GM12878 (cell line): ENCODE data around the gene VSIG10. TPM values are rescaled to one million over a fixed set of nuclear protein-coding genes. Genes with fewer than 3 reads are reported as not detected.

Experiments used
- ATAC-seq: fragments of 200-7000 bp; cut with Tn5 transposase; 3 replicates; pipeline ENCODE4 v1.9.1; 2020; ENCODE audit warnings: mild to moderate bottlenecking, moderate library complexity
- BruUV-seq: library from RNA; stranded (reverse); fragments of 400-500 nt; replicated peaks from 2 replicates; lab custom pipeline; 2021; lab: Mats Ljungman, UMichigan
- CTCF ChIA-PET: fragments of 300-600 bp; sonication (Branson Sonifier 250); formaldehyde crosslinking; extraction: SDS; loops from one replicate; lab custom pipeline; 2021; ENCODE audit warnings: inconsistent platforms; lab: Yijun Ruan, JAX
- POLR2A ChIA-PET: fragments of 350-600 bp; formaldehyde crosslinking; extraction: SDS; loops from one replicate; lab custom pipeline; 2021; ENCODE audit warnings: inconsistent platforms; lab: Charles Lee
- RAD21 ChIA-PET: fragments of 300-600 bp; sonication (Branson Sonifier 250); formaldehyde crosslinking; loops from one replicate; lab custom pipeline; 2023; ENCODE audit warnings: antibody characterized with exemption; ENCODE audit not compliant: unreplicated experiment; lab: Charles Lee
- SMC1A ChIA-PET: fragments of 300-600 bp; sonication (Branson Sonifier 250); formaldehyde crosslinking; loops from one replicate; lab custom pipeline; 2023; ENCODE audit not compliant: unreplicated experiment, uncharacterized antibody; lab: Charles Lee
- DNase-seq: peaks from one replicate; pipeline ENCODE4 v3.0.0-alpha.2; 2011; ENCODE audit warnings: low read depth, low spot score
- FAIRE-seq: peaks from 3 replicates; lab custom pipeline; 2011; peaks lifted over from hg19 to GRCh38; lab: Jason Lieb, UNC
- H2AFZ ChIP-seq: 2 replicates; pipeline ENCODE4 v1.6.0; 2011; ENCODE audit warnings: low read depth, low read length, control low read depth; ENCODE audit not compliant: control insufficient read depth
- H3K27ac ChIP-seq: 2 replicates; pipeline ENCODE4 v1.5.1; 2011; ENCODE audit warnings: control low read depth; ENCODE audit not compliant: control insufficient read depth, insufficient read depth
- H3K27me3 ChIP-seq, 2 experiments: replicated peaks in 1 of 2; 2 replicates each; pipeline versions ENCODE4 v1.6.0 to v1.6.1; 2011; ENCODE audit warnings: low read length in 1 of 2; ENCODE audit not compliant: control insufficient read depth in 2 of 2, insufficient read depth in 2 of 2
- H3K36me3 ChIP-seq, 2 experiments: 2 replicates each; pipeline ENCODE4 v1.5.1; 2011; ENCODE audit warnings: low read length in 1 of 2; ENCODE audit not compliant: control insufficient read depth in 2 of 2, insufficient read depth in 2 of 2
- H3K4me1 ChIP-seq: 2 replicates; pipeline ENCODE4 v1.6.1; 2011; ENCODE audit warnings: mild to moderate bottlenecking, low read length, moderate library complexity, mixed read lengths; ENCODE audit not compliant: control insufficient read depth, insufficient read depth
- H3K4me2 ChIP-seq: 2 replicates; pipeline ENCODE4 v1.6.0; 2011; ENCODE audit warnings: control low read depth; ENCODE audit not compliant: control insufficient read depth, insufficient read depth
- H3K4me3 ChIP-seq: fragments of 200-600 bp; sonication (generic); 2 replicates; pipeline ENCODE4 v1.5.1; 2016
- H3K79me2 ChIP-seq: 2 replicates; pipeline ENCODE4 v1.6.0; 2011; ENCODE audit warnings: low read length; ENCODE audit not compliant: control insufficient read depth, insufficient read depth
- H3K9ac ChIP-seq: 2 replicates; pipeline ENCODE4 v1.8.0; 2011; ENCODE audit warnings: low read length, control low read depth, mixed read lengths; ENCODE audit not compliant: control insufficient read depth, insufficient read depth
- H3K9me3 ChIP-seq: replicated peaks from 3 replicates; pipeline ENCODE4 v1.5.1; 2011; ENCODE audit warnings: mild to moderate bottlenecking, low read length; ENCODE audit not compliant: control insufficient read depth, insufficient read depth
- H4K20me1 ChIP-seq: 2 replicates; pipeline ENCODE4 v1.6.0; 2011; ENCODE audit not compliant: control insufficient read depth, insufficient read depth
- CBX3 ChIP-seq: fragments of 200-600 bp; sonication (generic); IDR thresholded peaks from 2 replicates; pipeline ENCODE4 v1.6.1; 2016; ENCODE audit warnings: low read depth, borderline replicate concordance
- MTA3 ChIP-seq: IDR thresholded peaks from 2 replicates; pipeline ENCODE4 v1.6.1; 2012; ENCODE audit warnings: low read length, inconsistent platforms, borderline replicate concordance
- RELB ChIP-seq: fragments of 450-650 bp; IDR thresholded peaks from 2 replicates; pipeline ENCODE4 v1.6.1; 2017; ENCODE audit warnings: low read depth, mild to moderate bottlenecking, moderate library complexity
- SKIL ChIP-seq: fragments of 450-650 bp; IDR thresholded peaks from 2 replicates; pipeline ENCODE4 v1.6.1; 2017; ENCODE audit warnings: mild to moderate bottlenecking, low read depth, inconsistent platforms; ENCODE audit not compliant: poor library complexity, severe bottlenecking
- SMAD5 ChIP-seq: IDR thresholded peaks from 2 replicates; pipeline ENCODE4 v1.6.1; 2016; ENCODE audit warnings: antibody characterized with exemption, low read depth
- TCF3 ChIP-seq: IDR thresholded peaks from 2 replicates; pipeline ENCODE4 v1.6.1; 2012; ENCODE audit warnings: low read depth, mild to moderate bottlenecking, low read length, borderline replicate concordance; ENCODE audit not compliant: insufficient read depth
- ZSCAN29 ChIP-seq: fragments of 450-650 bp; IDR thresholded peaks from 2 replicates; pipeline ENCODE4 v1.6.1; 2017; ENCODE audit warnings: mild to moderate bottlenecking, moderate library complexity
- WGBS: methylation state at CpG from one replicate; pipeline ENCODE4 v1.1.6; 2016; ENCODE audit warnings: low lambda C conversion rate; ENCODE audit not compliant: insufficient replicate concordance, insufficient coverage; ENCODE audit errors: missing lambda C conversion rate; 5-methylcytosine and 5-hydroxymethylcytosine counted together
- in situ Hi-C: fragments of 300-500 bp; cut with MboI; formaldehyde crosslinking; loops from 9 replicates; pipeline ENCODE4 v1.14.3; 2018; ENCODE audit warnings: mixed read lengths
- intact Hi-C: fragments of 100-400 bp; cut with micrococcal nuclease; formaldehyde crosslinking; loops from one replicate; pipeline ENCODE4 v1.14.2; 2022; ENCODE audit not compliant: unreplicated experiment
- polyA plus RNA-seq, 11 experiments: library from polyadenylated mRNA; depleted of rRNA in 4 of 11; unstranded in 6 of 11; stranded (reverse) in 5 of 11; fragments of >200 nt; fragmentation: Nextera tagmentation in 4 of 11; fragmentation: Illumina TruSeq in 1 of 11; extraction: Ambion mirVana in 4 of 11; extraction: Trizol in 1 of 11; gene quantifications; 1 replicate in 1 of 11; 2 replicates in 10 of 11; pipeline versions ENCODE4 v1.2.1 to v1.2.3, GENCODE V29; 2011 to 2016; ENCODE audit warnings: inconsistent platforms in 2 of 11, missing spikeins in 2 of 11, low read depth in 1 of 11
- total RNA-seq, 4 experiments: library from RNA; depleted of rRNA in 3 of 4; stranded (reverse); fragments of >200 nt in 3 of 4; fragmentation: Illumina TruSeq in 1 of 4; extraction: Trizol in 1 of 4; gene quantifications; 2 replicates each; pipeline versions ENCODE4 v1.2.1 to v1.2.3, GENCODE V29; 2013 to 2021

VSIG10 gene
- total and polyA plus RNA-seq, 10 of the 15 experiments (the other 5 are each of a cell fraction or from before 2014, with no cell fraction given) = 3.4 to 10.2 (median 5.8) TPM

- no peak for TF ChIP-seq RELB
- TF ChIP-seq SMAD5 = no peak
These were observed 65.7 kb downstream of the VSIG10 start (continued) for GRCh38 chr12:118038137-118038536.

GRCh38 chr12:118036672-118037411 is 67.0 kb downstream of the VSIG10 start:
- ChIA-PET POLR2A (interaction anchor here (1.5 kb wide), 1 partner anchor 139 kb away, joined by 4 read pairs; no protein-coding TSS in a partner anchor), SMC1A (interaction anchor here (0.7 to 5.4 kb wide), 5 partner anchors 8 to 161 kb away, joined by 3 to 64 read pairs (median 3); no protein-coding TSS in a partner anchor), CTCF (interaction anchor here (0.9 to 7.5 kb wide), 5 partner anchors 8 to 160 kb away, joined by 3 to 111 read pairs (median 5); no protein-coding TSS in a partner anchor), RAD21 (interaction anchor here (1.0 to 1.4 kb wide), 4 partner anchors 8 to 28 kb away, joined by 3 to 5 read pairs (median 3); no protein-coding TSS in a partner anchor)
- in situ Hi-C loops = no loop called here
- H3K9me3 ChIP-seq = peaks cover 6% of the 10 kb centered on the region; the same call in 2 of the 3 replicates
- intact Hi-C loops = no loop called here
- H3K4me1 ChIP-seq = peaks cover 29% of the 10 kb centered on the region
- no peaks in the 10 kb centered on the region for H3K27me3 ChIP-seq
- BruUV-seq = no TSS peak
- no peaks in the 10 kb centered on the region for H3K79me2 ChIP-seq
- H4K20me1 ChIP-seq = no peaks in the 10 kb centered on the region
- DNase-seq = no peak
- no peak overlapping the region for H3K9ac ChIP-seq
- TF ChIP-seq SKIL (no peak), MTA3 (no peak), ZSCAN29 (no peak), CBX3 (no peak), TCF3 (no peak)
- FAIRE-seq = no peak
- WGBS = 98% methylated on average over 11 of the region's 11 CpGs
- no peak overlapping the region for H3K4me2 ChIP-seq
- peak overlapping the region; percentile 75 for H3K27ac ChIP-seq
- peaks cover 19 to 48% of the 10 kb centered on the region in 2 experiments for H3K36me3 ChIP-seq
- H3K4me3 ChIP-seq = no peak overlapping the region
- H2AFZ ChIP-seq = no peak overlapping the region
- ATAC-seq = no peak
